Suprapubic skin (tissue), 4 donors: ENCODE data around the gene CTTNBP2. TPM values are rescaled to one million over a fixed set of nuclear protein-coding genes. Genes with fewer than 3 reads are reported as not detected.

Experiments
- DNase-seq, 2 donors: peaks; one replicate each; pipeline ENCODE4 v3.0.0-alpha.2; 2019; ENCODE audit warnings: low spot score in 2 of 2
- H3K27ac ChIP-seq: fragments of 200-600 bp; sonication (generic); one replicate; pipeline ENCODE4 v1.5.1; 2019
- H3K27me3 ChIP-seq: fragments of 200-600 bp; sonication (generic); one replicate; pipeline ENCODE4 v1.5.1; 2019
- H3K36me3 ChIP-seq: fragments of 200-600 bp; sonication (generic); one replicate; pipeline ENCODE4 v1.5.1; 2019
- H3K4me1 ChIP-seq: fragments of 200-600 bp; sonication (generic); one replicate; pipeline ENCODE4 v1.5.1; 2019
- H3K4me3 ChIP-seq: fragments of 200-600 bp; sonication (generic); one replicate; pipeline ENCODE4 v1.5.1; 2019; ENCODE audit warnings: mild to moderate bottlenecking
- H3K9me3 ChIP-seq: fragments of 200-600 bp; sonication (generic); one replicate; pipeline ENCODE4 v1.5.1; 2019
- CTCF ChIP-seq, 2 donors: fragments of 200-600 bp in 1 of 2; fragments of 450-650 bp in 1 of 2; sonication (generic) in 1 of 2; IDR thresholded peaks; one replicate each; pipeline ENCODE4 v1.5.1; 2016 to 2019; ENCODE audit warnings: antibody characterized with exemption in 2 of 2, mild to moderate bottlenecking in 1 of 2, moderate library complexity in 1 of 2
- EP300 ChIP-seq: sonication (generic); formaldehyde crosslinking; IDR thresholded peaks from one replicate; pipeline ENCODE4 v1.6.1; 2017; ENCODE audit warnings: antibody characterized with exemption
- POLR2A ChIP-seq, 2 donors: fragments of 450-650 bp; IDR thresholded peaks; one replicate each; pipeline ENCODE4 v1.6.1; 2017; ENCODE audit warnings: antibody characterized with exemption in 2 of 2, mild to moderate bottlenecking in 2 of 2, moderate library complexity in 2 of 2
- POLR2AphosphoS5 ChIP-seq, 3 donors: sonication (generic); formaldehyde crosslinking; IDR thresholded peaks; one replicate each; pipeline ENCODE4 v1.6.1; 2017; ENCODE audit warnings: antibody characterized with exemption in 3 of 3
- WGBS: methylation state at CpG from one replicate; pipeline ENCODE4 v1.1.5; 2018; 5-methylcytosine and 5-hydroxymethylcytosine counted together
- total RNA-seq, 4 donors: library from RNA; depleted of rRNA; stranded (reverse); fragments of >200 nt; gene quantifications; one replicate each; pipeline ENCODE4 v1.1.0, GENCODE V29; 2016

Gene CTTNBP2
- total RNA-seq, 4 donors from 2014 or later, result 2.2 to 8.9 (median 5.3) TPM

- Histone ChIP-seq H3K27me3 (no peaks in the 10 kb centered on the region), H3K4me3 (no peak overlapping the region), H3K9me3 (no peaks in the 10 kb centered on the region), H3K4me1 (peaks cover 7% of the 10 kb centered on the region), H3K36me3 (peaks cover 2% of the 10 kb centered on the region), H3K27ac (no peak overlapping the region)
- TF ChIP-seq EP300, result no peak
- WGBS, result 50% methylated on average over 1 of the region's 1 CpG
- no peak for DNase-seq
Observed at GRCh38 chr7:117796889-117797288, 76.4 kb downstream of the CTTNBP2 start.

- WGBS, result 81% methylated on average over 2 of the region's 2 CpGs
- H3K4me3 ChIP-seq, result no peak overlapping the region
- peaks cover 7% of the 10 kb centered on the region for H3K4me1 ChIP-seq
- no peak for TF ChIP-seq CTCF (IDR thresholded peaks at IDR 0.05)
- no peak for TF ChIP-seq EP300
- no peak for TF ChIP-seq POLR2A (IDR thresholded peaks at IDR 0.05)
- no peak for TF ChIP-seq POLR2AphosphoS5 (IDR thresholded peaks at IDR 0.05)
- no peak for DNase-seq
- H3K27me3 ChIP-seq, result no peaks in the 10 kb centered on the region
- H3K27ac ChIP-seq, result no peak overlapping the region
- peaks cover 3% of the 10 kb centered on the region for H3K36me3 ChIP-seq
- H3K9me3 ChIP-seq, result no peaks in the 10 kb centered on the region
Observed at GRCh38 chr7:117793976-117794375, 79.3 kb downstream of the CTTNBP2 start.

- no peak for DNase-seq
- peaks cover 3% of the 10 kb centered on the region for H3K36me3 ChIP-seq
- no peak overlapping the region for H3K4me3 ChIP-seq
- no peak overlapping the region for H3K27ac ChIP-seq
- TF ChIP-seq EP300 (no peak), POLR2A (IDR thresholded peaks at IDR 0.05) (no peak), CTCF (IDR thresholded peaks at IDR 0.05) (no peak), POLR2AphosphoS5 (IDR thresholded peaks at IDR 0.05) (no peak)
- no peaks in the 10 kb centered on the region for H3K27me3 ChIP-seq
- H3K4me1 ChIP-seq, result peaks cover 7% of the 10 kb centered on the region
- WGBS, result 94% methylated on average over 3 of the region's 3 CpGs
- no peaks in the 10 kb centered on the region for H3K9me3 ChIP-seq
Observed at GRCh38 chr7:117793521-117793920, 79.7 kb downstream of the CTTNBP2 start.

- Histone ChIP-seq H3K4me3 (no peak overlapping the region), H3K36me3 (peaks cover 3% of the 10 kb centered on the region), H3K4me1 (peaks cover 7% of the 10 kb centered on the region), H3K27me3 (no peaks in the 10 kb centered on the region), H3K27ac (no peak overlapping the region), H3K9me3 (no peaks in the 10 kb centered on the region)
- DNase-seq, result no peak
- no peak for TF ChIP-seq EP300
- no peak for TF ChIP-seq CTCF (IDR thresholded peaks at IDR 0.05)
- no peak for TF ChIP-seq POLR2AphosphoS5 (IDR thresholded peaks at IDR 0.05)
- TF ChIP-seq POLR2A (IDR thresholded peaks at IDR 0.05), result no peak
- 83% methylated on average over 18 of the region's 18 CpGs for WGBS
Observed at GRCh38 chr7:117791877-117792780, 81.1 kb downstream of the CTTNBP2 start.

- DNase-seq, result no peak
- WGBS, result 87% methylated on average over 5 of the region's 5 CpGs
- TF ChIP-seq EP300 (no peak), CTCF (IDR thresholded peaks at IDR 0.05) (no peak), POLR2AphosphoS5 (IDR thresholded peaks at IDR 0.05) (no peak), POLR2A (IDR thresholded peaks at IDR 0.05) (no peak)
Observed at GRCh38 chr7:117790731-117791130, 82.5 kb downstream of the CTTNBP2 start.

More at GRCh38 chr7:117790731-117791130, 82.5 kb downstream of the CTTNBP2 start:
- H3K36me3 ChIP-seq, result peaks cover 3% of the 10 kb centered on the region
- H3K9me3 ChIP-seq, result no peaks in the 10 kb centered on the region
- peaks cover 7% of the 10 kb centered on the region for H3K4me1 ChIP-seq
- no peak overlapping the region for H3K4me3 ChIP-seq
- H3K27me3 ChIP-seq, result no peaks in the 10 kb centered on the region
- H3K27ac ChIP-seq, result no peak overlapping the region
